Activated B cell treated with CpG ODN at 0.5 μM for 24 hours (primary cell): ENCODE results near the gene ASF1A. TPM values are rescaled to one million over a fixed set of nuclear protein-coding genes. Genes with fewer than 3 reads are reported as not detected.

Experiments used
- ATAC-seq: fragments of 200-7000 bp; cut with Tn5 transposase; one replicate; pipeline ENCODE4 v1.10.0; 2021; ENCODE audit warnings: low read depth, mild to moderate bottlenecking, moderate library complexity
- CTCF ChIA-PET: fragments of 350-600 bp; sonication (Branson Sonifier 250); formaldehyde crosslinking; loops from one replicate; lab custom pipeline; 2021; ENCODE audit warnings: antibody characterized with exemption; lab: Charles Lee
- POLR2A ChIA-PET: fragments of 350-600 bp; sonication (Branson Sonifier 250); formaldehyde crosslinking; loops from one replicate; lab custom pipeline; 2021; ENCODE audit warnings: antibody characterized with exemption; lab: Charles Lee
- DNase-seq: peaks from one replicate; pipeline ENCODE4 v3.0.0; 2022
- H3K27ac Mint-ChIP-seq: one replicate; pipeline ENCODE4 v1.8.0; 2020; ENCODE audit warnings: mixed read lengths
- H3K27me3 Mint-ChIP-seq: one replicate; pipeline ENCODE4 v1.8.0; 2021; ENCODE audit warnings: mixed read lengths
- H3K36me3 Mint-ChIP-seq: one replicate; pipeline ENCODE4 v1.8.0; 2021; ENCODE audit warnings: low read depth, mixed read lengths
- H3K4me1 Mint-ChIP-seq: one replicate; pipeline ENCODE4 v1.8.0; 2021; ENCODE audit warnings: mixed read lengths
- H3K4me3 Mint-ChIP-seq: one replicate; pipeline ENCODE4 v1.8.0; 2020; ENCODE audit warnings: mild to moderate bottlenecking, mixed read lengths
- H3K9me3 Mint-ChIP-seq: one replicate; pipeline ENCODE4 v1.8.0; 2020; ENCODE audit warnings: mixed read lengths
- CTCF ChIP-seq: fragments of 200-600 bp; IDR thresholded peaks from one replicate; pipeline ENCODE4 v1.8.0; 2022; ENCODE audit warnings: antibody characterized with exemption, mild to moderate bottlenecking
- intact Hi-C: fragments of 100-400 bp; cut with micrococcal nuclease; formaldehyde crosslinking; loops from one replicate; pipeline ENCODE4 v1.15.1; 2024
- total RNA-seq: library from RNA; stranded (reverse); gene quantifications from 2 replicates; pipeline ENCODE4 v1.2.3, GENCODE V29; 2022

Gene ASF1A
- total RNA-seq, 1 donor from 2014 or later, result 13.1 TPM

- Mint-ChIP-seq H3K36me3 (no peaks in the 10 kb centered on the region), H3K27me3 (no peaks in the 10 kb centered on the region), H3K9me3 (no peaks in the 10 kb centered on the region), H3K4me1 (peaks cover 75% of the 10 kb centered on the region), H3K27ac (no peak overlapping the region), H3K4me3 (no peak overlapping the region)
- ChIA-PET POLR2A (no interaction called here), CTCF (no interaction called here)
- no peak for ATAC-seq
- TF ChIP-seq CTCF, result no peak
- DNase-seq, result no peak
- intact Hi-C loops, result no loop called here
Observed at GRCh38 chr6:118886641-118887040, 7.3 kb upstream of the ASF1A start.

GRCh38 chr6:118889163-118889562 is 4.8 kb upstream of the ASF1A start:
- Mint-ChIP-seq H3K4me1 (peaks cover 75% of the 10 kb centered on the region), H3K27ac (no peak overlapping the region), H3K36me3 (peaks cover 8% of the 10 kb centered on the region), H3K9me3 (no peaks in the 10 kb centered on the region), H3K27me3 (no peaks in the 10 kb centered on the region), H3K4me3 (no peak overlapping the region)
- intact Hi-C loops, result no loop called here
- TF ChIP-seq CTCF, result no peak
- ChIA-PET CTCF (interaction anchor here (1.0 kb wide), 1 partner anchor 87 kb away, joined by 4 read pairs; no protein-coding TSS in a partner anchor), POLR2A (interaction anchor here (0.6 kb wide), 1 partner anchor 240 kb away, joined by 3 read pairs; no protein-coding TSS in a partner anchor)
- DNase-seq (no peak), ATAC-seq (no peak)

- no peak for DNase-seq
- CTCF ChIA-PET, result interaction anchor here (0.8 kb wide), 1 partner anchor 90 kb away, joined by 3 read pairs; no protein-coding TSS in a partner anchor
- H3K4me1 Mint-ChIP-seq, result peaks cover 69% of the 10 kb centered on the region
Observed at GRCh38 chr6:118890997-118891790, 2.8 kb upstream of the ASF1A start.

DNA sequence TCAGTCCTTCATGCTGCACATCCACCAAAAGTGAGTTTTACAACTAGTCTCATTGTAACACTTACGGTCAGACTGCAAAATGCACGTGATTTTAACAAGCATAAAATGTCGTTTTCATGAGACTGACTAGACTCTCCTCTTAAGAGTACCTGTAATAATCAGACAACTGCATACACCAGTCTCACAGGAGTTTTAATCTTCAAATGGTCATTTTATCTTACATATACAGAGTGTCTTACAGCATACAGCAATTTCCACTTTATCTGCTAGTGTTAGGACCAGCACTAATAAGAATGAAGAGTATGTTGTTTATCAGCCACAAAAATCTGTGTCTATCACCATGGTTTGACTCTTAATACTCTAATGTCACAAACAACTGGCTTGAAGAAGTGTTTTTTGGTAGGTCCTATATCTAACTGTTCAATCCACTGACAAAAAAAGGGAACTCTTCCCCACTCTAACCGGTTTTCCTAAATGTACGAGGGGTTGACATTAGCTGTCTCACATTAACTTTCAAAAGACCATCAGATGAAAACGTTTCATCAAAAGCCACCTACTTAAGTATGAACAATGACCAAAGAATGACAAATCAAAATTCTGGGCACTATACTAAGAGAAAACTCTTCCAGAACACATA is 1.5 kb upstream of the ASF1A start:
- Mint-ChIP-seq H3K9me3 (no peaks in the 10 kb centered on the region), H3K4me1 (peaks cover 60% of the 10 kb centered on the region), H3K36me3 (peaks cover 10% of the 10 kb centered on the region), H3K27me3 (no peaks in the 10 kb centered on the region), H3K27ac (peak overlapping the region; percentile 90), H3K4me3 (peak overlapping the region; percentile 99)
- ATAC-seq (no peak), DNase-seq (no peak)
- ChIA-PET CTCF (no interaction called here), POLR2A (interaction anchor here (2.3 to 3.5 kb wide), 3 partner anchors 10 to 168 kb away, joined by 6 to 36 read pairs (median 24); partner anchors contain the start of gene MCM9)
- intact Hi-C loops, result loop anchor here (10.0 kb wide), 1 partner anchor 1218 kb away; the partner anchor contains the start of gene NUS1
- no peak for TF ChIP-seq CTCF

More at GRCh38 chr6:118890997-118891790, 2.8 kb upstream of the ASF1A start:
- Mint-ChIP-seq H3K9me3 (no peaks in the 10 kb centered on the region), H3K27ac (peak overlapping the region; percentile 90), H3K36me3 (peaks cover 10% of the 10 kb centered on the region), H3K27me3 (no peaks in the 10 kb centered on the region), H3K4me3 (peak overlapping the region; percentile 61)
- intact Hi-C loops, result loop anchor here (1.0 to 10.0 kb wide), 2 partner anchors 10 to 1216 kb away; partner anchors contain the start of gene NUS1
- ATAC-seq, result no peak
- no peak for TF ChIP-seq CTCF
- POLR2A ChIA-PET, result interaction anchor here (0.5 to 1.2 kb wide), 5 partner anchors 10 to 77 kb away, joined by 3 to 5 read pairs (median 3); partner anchors contain the start of gene MCM9
